HCT116 (cell line): ENCODE results near the gene POLE. TPM values are rescaled to one million over a fixed set of nuclear protein-coding genes. Genes with fewer than 3 reads are reported as not detected.

Experiments used
- ATAC-seq: fragments of 200-7000 bp; cut with Tn5 transposase; 2 replicates; pipeline ENCODE4 v1.9.1; 2020; ENCODE audit warnings: mild to moderate bottlenecking, moderate library complexity
- BruUV-seq: library from RNA; stranded (reverse); fragments of 400-500 nt; replicated peaks from 2 replicates; lab custom pipeline; 2021; lab: Mats Ljungman, UMichigan
- CTCF ChIA-PET: fragments of 300-600 bp; sonication (Branson Sonifier 250); formaldehyde crosslinking; loops from one replicate; lab custom pipeline; 2021; ENCODE audit warnings: antibody characterized with exemption; lab: Charles Lee
- POLR2A ChIA-PET: fragments of 300-600, 350-600 bp; sonication (Branson Sonifier 250); formaldehyde crosslinking; loops from one replicate; lab custom pipeline; 2021; ENCODE audit warnings: antibody characterized with exemption; lab: Charles Lee
- RAD21 ChIA-PET, 2 experiments: fragments of 300-600 bp; sonication (Branson Sonifier 250); formaldehyde crosslinking; loops; one replicate each; lab custom pipeline; 2023; ENCODE audit warnings: low total read pairs in 2 of 2; ENCODE audit not compliant: uncharacterized antibody in 2 of 2, unreplicated experiment in 2 of 2, low non-redundant PET in 1 of 2; lab: Charles Lee
- DNase-seq: peaks from one replicate; pipeline ENCODE4 v3.0.0-alpha.2; 2010; ENCODE audit warnings: low read depth, low spot score
- H2AFZ ChIP-seq: fragments of 200-600 bp; shearing (Covaris generic), sonication (generic); 2 replicates; pipeline ENCODE4 v1.6.1; 2017; ENCODE audit warnings: low read depth, mixed run types, mixed read lengths, antibody characterized with exemption, low read length; ENCODE audit not compliant: poor library complexity, severe bottlenecking
- H3K27ac ChIP-seq: 2 replicates; pipeline ENCODE4 v1.5.1; 2012; ENCODE audit warnings: low read depth, low read length
- H3K27me3 ChIP-seq: fragments of 200-600 bp; sonication (generic); 2 replicates; pipeline ENCODE4 v1.6.1; 2016; ENCODE audit warnings: mixed run types, low read length, mixed read lengths; ENCODE audit not compliant: insufficient read depth
- H3K36me3 ChIP-seq, 2 experiments: fragments of 200-500 bp in 1 of 2; fragments of 200-600 bp in 1 of 2; sonication (Bioruptor generic) in 1 of 2; sonication (generic) in 1 of 2; 2 replicates each; pipeline versions ENCODE4 v1.5.1 to v1.6.1; 2014 to 2016; ENCODE audit warnings: low read length in 2 of 2, inconsistent platforms in 1 of 2, mixed read lengths in 1 of 2, mixed run types in 1 of 2; ENCODE audit not compliant: insufficient read depth in 2 of 2, control insufficient read depth in 1 of 2
- H3K4me1 ChIP-seq, 2 experiments: fragments of 200-600 bp in 1 of 2; sonication (generic) in 1 of 2; 2 replicates each; pipeline versions ENCODE4 v1.5.1 to v1.6.1; 2012 to 2017; ENCODE audit warnings: low read length in 2 of 2, inconsistent platforms in 1 of 2, mild to moderate bottlenecking in 1 of 2, mixed read lengths in 1 of 2, mixed run types in 1 of 2, moderate library complexity in 1 of 2; ENCODE audit not compliant: insufficient read depth in 2 of 2, control insufficient read depth in 1 of 2
- H3K4me2 ChIP-seq: fragments of 200-600 bp; sonication (generic); 2 replicates; pipeline ENCODE4 v1.6.1; 2017; ENCODE audit warnings: mixed run types, low read length, mixed read lengths
- H3K4me3 ChIP-seq, 2 experiments: fragments of 200-600 bp in 1 of 2; sonication (generic) in 1 of 2; replicated peaks in 1 of 2; 2 replicates each; pipeline ENCODE4 v1.5.1; 2011 to 2016; ENCODE audit warnings: low read length in 2 of 2, control low read depth in 1 of 2, low read depth in 1 of 2, mild to moderate bottlenecking in 1 of 2, mixed read lengths in 1 of 2, mixed run types in 1 of 2
- H3K79me2 ChIP-seq: fragments of 200-600 bp; sonication (generic); 2 replicates; pipeline ENCODE4 v1.6.1; 2017; ENCODE audit warnings: mild to moderate bottlenecking, mixed run types, low read length, moderate library complexity, mixed read lengths; ENCODE audit not compliant: insufficient read depth
- H3K9ac ChIP-seq: fragments of 200-600 bp; sonication (generic); 2 replicates; pipeline ENCODE4 v1.6.1; 2016; ENCODE audit warnings: low read length, mixed read lengths
- H3K9me2 ChIP-seq: fragments of 200-600 bp; sonication (generic), shearing (Covaris generic); 2 replicates; pipeline ENCODE4 v1.6.1; 2017; ENCODE audit warnings: mixed run types, mild to moderate bottlenecking, moderate library complexity; ENCODE audit not compliant: insufficient read depth
- H3K9me3 ChIP-seq, 2 experiments: fragments of 200-500 bp in 1 of 2; fragments of 200-600 bp in 1 of 2; sonication (Bioruptor generic) in 1 of 2; sonication (generic) in 1 of 2; 2 replicates each; pipeline ENCODE4 v1.6.1; 2014 to 2017; ENCODE audit warnings: low read length in 2 of 2, mixed read lengths in 2 of 2, inconsistent platforms in 1 of 2, low read depth in 1 of 2, mild to moderate bottlenecking in 1 of 2, mixed run types in 1 of 2, moderate library complexity in 1 of 2; ENCODE audit not compliant: control insufficient read depth in 1 of 2, insufficient read depth in 1 of 2
- H4K20me1 ChIP-seq: fragments of 200-600 bp; sonication (generic), shearing (Covaris generic); 2 replicates; pipeline ENCODE4 v1.6.1; 2017; ENCODE audit warnings: mixed run types, mild to moderate bottlenecking, moderate library complexity; ENCODE audit not compliant: insufficient read depth
- CEBPB ChIP-seq: IDR thresholded peaks from 2 replicates; pipeline ENCODE4 v1.6.1; 2012; ENCODE audit warnings: low read depth
- CTCF ChIP-seq, 3 experiments: fragments of 200-600 bp in 1 of 3; sonication (generic) in 1 of 3; IDR thresholded peaks in 2 of 3; conservative IDR thresholded peaks in 1 of 3; 2 replicates each; pipeline ENCODE4 v1.5.1; 2012 to 2017; ENCODE audit warnings: low read depth in 2 of 3, low read length in 2 of 3, antibody characterized with exemption in 1 of 3, borderline replicate concordance in 1 of 3, control low read depth in 1 of 3, mild to moderate bottlenecking in 1 of 3, mixed read lengths in 1 of 3, mixed run types in 1 of 3, moderate library complexity in 1 of 3; ENCODE audit not compliant: insufficient read depth in 1 of 3
- EZH2 ChIP-seq: fragments of 200-600 bp; sonication (generic); IDR thresholded peaks from 2 replicates; pipeline ENCODE4 v1.6.1; 2017; ENCODE audit warnings: antibody characterized with exemption, mixed run types
- POLR2A ChIP-seq: IDR thresholded peaks from 2 replicates; pipeline ENCODE4 v1.7.0; 2011; ENCODE audit warnings: borderline replicate concordance; ENCODE audit not compliant: insufficient read depth, insufficient read length; ENCODE audit errors: extremely low read depth
- POLR2AphosphoS5 ChIP-seq: IDR thresholded peaks from 2 replicates; pipeline ENCODE4 v1.6.1; 2011; ENCODE audit warnings: mild to moderate bottlenecking, low read depth, low read length, moderate library complexity
- RAD21 ChIP-seq: IDR thresholded peaks from 2 replicates; pipeline ENCODE4 v1.6.1; 2012; ENCODE audit warnings: low read depth, mild to moderate bottlenecking
- SIN3A ChIP-seq: IDR thresholded peaks from 2 replicates; pipeline ENCODE4 v1.6.1; 2012; ENCODE audit warnings: low read depth
- SP1 ChIP-seq: IDR thresholded peaks from 2 replicates; pipeline ENCODE4 v1.6.1; 2012; ENCODE audit warnings: low read depth
- SRF ChIP-seq: IDR thresholded peaks from 2 replicates; pipeline ENCODE4 v1.6.1; 2012; ENCODE audit warnings: low read depth
- TCF7L2 ChIP-seq: IDR thresholded peaks from 2 replicates; pipeline ENCODE4 v1.7.0; 2011; ENCODE audit warnings: borderline replicate concordance, inconsistent platforms; ENCODE audit not compliant: insufficient read depth, insufficient read length; ENCODE audit errors: extremely low read depth
- YY1 ChIP-seq: IDR thresholded peaks from 2 replicates; pipeline ENCODE4 v1.6.1; 2011; ENCODE audit warnings: low read length, low read depth, moderate library complexity, mild to moderate bottlenecking; ENCODE audit not compliant: insufficient replicate concordance; ENCODE audit errors: extremely low read depth
- ZBTB33 ChIP-seq: IDR thresholded peaks from 2 replicates; pipeline ENCODE4 v1.6.1; 2011; ENCODE audit warnings: mild to moderate bottlenecking, low read length, moderate library complexity; ENCODE audit not compliant: insufficient replicate concordance; ENCODE audit errors: extremely low read depth
- ZNF274 ChIP-seq: fragments of 200-500 bp; sonication (Bioruptor generic); IDR thresholded peaks from 2 replicates; pipeline ENCODE4 v1.6.1; 2014; ENCODE audit warnings: mild to moderate bottlenecking, low read depth, low read length, inconsistent platforms
- intact Hi-C: fragments of 100-400 bp; cut with micrococcal nuclease; formaldehyde crosslinking; loops from 2 replicates; pipeline ENCODE4 v1.10.0; 2022
- total RNA-seq: library from RNA; stranded (reverse); gene quantifications from one replicate; pipeline ENCODE4 v1.2.1, GENCODE V29; 2021; ENCODE audit not compliant: unreplicated experiment

Gene POLE
- total RNA-seq, 1 experiment from 2014 or later, result 128 TPM

DNA sequence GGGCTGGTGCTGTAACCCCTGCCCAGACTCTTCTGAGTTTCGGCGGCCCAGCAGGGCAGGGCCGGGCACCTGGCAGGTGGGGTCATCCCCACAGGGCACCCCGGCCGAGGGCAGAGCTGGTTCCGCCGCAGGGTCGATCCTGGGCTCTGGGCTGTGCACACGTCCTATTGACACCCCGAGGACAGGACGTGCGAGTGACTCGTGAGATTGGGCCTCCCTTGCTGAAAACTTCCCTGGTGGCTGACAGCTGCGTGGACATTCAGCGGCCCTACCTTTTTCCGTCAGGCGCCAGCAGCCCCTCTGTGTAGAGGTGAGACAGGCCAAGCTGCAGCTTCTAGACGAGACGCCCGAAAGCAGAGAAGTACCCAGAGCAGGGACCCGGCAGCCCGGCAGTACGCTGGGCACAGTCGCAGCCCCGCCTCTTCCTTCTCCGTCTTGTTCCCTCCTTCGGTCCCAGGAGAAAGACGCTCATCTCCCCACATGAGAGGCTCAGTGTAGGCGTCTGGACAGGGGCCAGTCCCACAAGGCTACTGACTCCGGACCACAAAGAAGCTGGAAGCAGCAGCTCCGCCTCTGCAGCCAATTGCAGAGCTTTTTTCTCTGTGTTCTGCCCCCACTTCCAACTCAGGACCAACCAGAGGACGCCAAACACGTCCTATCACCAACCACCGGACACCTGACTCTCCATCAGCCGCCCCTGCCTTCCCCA lies 76.9 kb downstream of the POLE start, which contains the start of gene LRCOL1:
Gene LRCOL1 (minus strand): TSS at position 532 of the 709 bp plus-strand sequence. CDS start 4,331 bp downstream, outside the sequence.
- no TSS peak for BruUV-seq
- Histone ChIP-seq H4K20me1 (no peaks in the 10 kb centered on the region), H3K4me2 (no peak within 1 kb of the TSS), H3K9ac (no peak within 1 kb of the TSS), H3K27me3 (no peaks in the 10 kb centered on the region), H3K9me3 (no peaks in the 10 kb centered on the region), H3K79me2 (no peaks in the 10 kb centered on the region), H2AFZ (no peak within 1 kb of the TSS), H3K36me3 (no peaks in the 10 kb centered on the region), H3K4me3 (no peak within 1 kb of the TSS), H3K4me1 (peaks cover 0 to 7% of the 10 kb centered on the region in 2 experiments; a peak in 2 of 4 replicates), H3K9me2 (no peaks in the 10 kb centered on the region), H3K27ac (no peak within 1 kb of the TSS)
- ChIA-PET POLR2A (no interaction called here), RAD21 (no interaction called here), CTCF (no interaction called here)
- intact Hi-C loops, result no loop called here
- DNase-seq (no peak), ATAC-seq (no peak)
- no peak for TF ChIP-seq SRF
- TF ChIP-seq EZH2, result no peak
- no peak for TF ChIP-seq POLR2AphosphoS5
- no peak for TF ChIP-seq RAD21
- TF ChIP-seq CEBPB, result no peak

GRCh38 chr12:132608231-132609171 lies 78.6 kb downstream of the POLE start:
- Histone ChIP-seq H3K27ac (no peak overlapping the region), H3K9me3 (no peaks in the 10 kb centered on the region), H3K4me2 (no peak overlapping the region), H3K9ac (no peak overlapping the region), H3K4me1 (no peaks in the 10 kb centered on the region), H3K4me3 (no peak overlapping the region), H3K9me2 (no peaks in the 10 kb centered on the region), H4K20me1 (no peaks in the 10 kb centered on the region), H3K27me3 (no peaks in the 10 kb centered on the region), H2AFZ (no peak overlapping the region), H3K79me2 (no peaks in the 10 kb centered on the region), H3K36me3 (no peaks in the 10 kb centered on the region)
- CTCF ChIA-PET, result interaction anchor here (0.6 to 0.7 kb wide), 2 partner anchors 9 to 89 kb away, joined by 3 read pairs; no protein-coding TSS in a partner anchor
- intact Hi-C loops, result no loop called here
- POLR2A ChIA-PET, result interaction anchor here (0.6 kb wide), 1 partner anchor 24 kb away, joined by 3 read pairs; no protein-coding TSS in a partner anchor
- RAD21 ChIA-PET, result no interaction called here
- DNase-seq (no peak), ATAC-seq (no peak)
- BruUV-seq, result no TSS peak
- TF ChIP-seq ZBTB33 (no peak), CTCF (IDR thresholded peaks at IDR 0.05 in 2 of 3, conservative IDR thresholded peaks at IDR 0.05 in 1 of 3; ENCODE audit: borderline replicate concordance in 1 of 3, insufficient read depth in 1 of 3, low read depth in 2 of 3, low read length in 2 of 3) (no peak), POLR2A (no peak), YY1 (no peak), SP1 (no peak), ZNF274 (no peak), TCF7L2 (no peak), EZH2 (no peak), SIN3A (no peak)
